ENCODE results near the gene NANOS3.
"Not testable (repeated sequence)": the region's sequence is repeated elsewhere in the genome, so short reads cannot be mapped to it uniquely, and the experiment has no call there.

Gene NANOS3

GRCh38 chr19:13914777-13915176 lies 37.8 kb downstream of the NANOS3 start:
- H3K36me3 ChIP-seq (ENCODE audit: control insufficient read depth, insufficient read depth, low read length): peaks cover 59% of the 10 kb centered on the region
- H3K9ac ChIP-seq (ENCODE audit: low read depth, low read length): no peak overlapping the region
- no peaks in the 10 kb centered on the region for H3K27me3 ChIP-seq (ENCODE audit: control insufficient read depth, insufficient read depth, low read length)
- H3K9me3 ChIP-seq (ENCODE audit: control insufficient read depth, insufficient read depth, low read length): no peaks in the 10 kb centered on the region
- no peak overlapping the region for H3K27ac ChIP-seq (ENCODE audit: low read depth, low read length)
- H3K4me1 ChIP-seq (ENCODE audit: control insufficient read depth, insufficient read depth, low read length): no peaks in the 10 kb centered on the region
- H3K4me3 ChIP-seq (ENCODE audit: low read depth, low read length): no peak overlapping the region

DNA sequence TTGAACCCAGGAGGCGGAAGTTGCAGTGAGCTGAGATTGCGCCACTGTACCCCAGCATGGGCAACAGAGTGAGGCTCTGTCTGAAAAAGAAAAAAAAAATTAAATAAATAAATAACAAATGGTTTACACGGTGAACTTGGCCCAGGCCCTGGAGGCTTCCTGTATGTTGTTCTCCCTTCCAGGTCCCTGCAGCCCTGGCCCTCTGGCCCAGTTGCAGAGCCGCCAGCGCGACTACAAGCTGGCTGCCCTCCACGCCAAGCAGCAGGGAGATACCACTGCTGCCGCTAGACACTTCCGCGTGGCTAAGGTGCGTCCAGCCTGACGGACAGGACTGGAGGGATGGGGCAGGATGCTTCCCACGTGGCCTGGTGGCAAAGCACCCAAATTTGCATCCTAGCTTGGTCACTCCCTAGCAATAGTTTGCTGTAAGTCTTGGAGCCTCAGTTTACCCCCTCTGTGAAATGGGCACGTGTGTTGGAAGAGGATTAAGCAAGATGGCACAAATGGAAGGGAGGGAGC lies 41.0 kb downstream of the NANOS3 start:
- Histone ChIP-seq H3K9ac (ENCODE audit: low read depth, low read length) (no peak overlapping the region), H3K27me3 (ENCODE audit: control insufficient read depth, insufficient read depth, low read length) (no peaks in the 10 kb centered on the region), H3K9me3 (ENCODE audit: control insufficient read depth, insufficient read depth, low read length) (peaks cover 5% of the 10 kb centered on the region; the same call in 1 of the 2 replicates), H3K27ac (ENCODE audit: low read depth, low read length) (no peak overlapping the region), H3K36me3 (ENCODE audit: control insufficient read depth, insufficient read depth, low read length) (peaks cover 70% of the 10 kb centered on the region), H3K4me1 (ENCODE audit: control insufficient read depth, insufficient read depth, low read length) (no peaks in the 10 kb centered on the region), H3K4me3 (ENCODE audit: low read depth, low read length) (no peak overlapping the region)

GRCh38 chr19:13918726-13919411 lies 41.9 kb downstream of the NANOS3 start:
- Histone ChIP-seq H3K4me1 (ENCODE audit: control insufficient read depth, insufficient read depth, low read length) (no peaks in the 10 kb centered on the region), H3K27ac (ENCODE audit: low read depth, low read length) (no peak overlapping the region), H3K27me3 (ENCODE audit: control insufficient read depth, insufficient read depth, low read length) (no peaks in the 10 kb centered on the region), H3K9me3 (ENCODE audit: control insufficient read depth, insufficient read depth, low read length) (peaks cover 5% of the 10 kb centered on the region; the same call in 1 of the 2 replicates), H3K9ac (ENCODE audit: low read depth, low read length) (no peak overlapping the region), H3K36me3 (ENCODE audit: control insufficient read depth, insufficient read depth, low read length) (peaks cover 71% of the 10 kb centered on the region), H3K4me3 (ENCODE audit: low read depth, low read length) (no peak overlapping the region)

GRCh38 chr19:13920524-13920923 lies 43.6 kb downstream of the NANOS3 start:
- peaks cover 69% of the 10 kb centered on the region for H3K36me3 ChIP-seq (ENCODE audit: control insufficient read depth, insufficient read depth, low read length)
- H3K4me3 ChIP-seq (ENCODE audit: low read depth, low read length): no peak overlapping the region
- H3K4me1 ChIP-seq (ENCODE audit: control insufficient read depth, insufficient read depth, low read length): no peaks in the 10 kb centered on the region

DNA sequence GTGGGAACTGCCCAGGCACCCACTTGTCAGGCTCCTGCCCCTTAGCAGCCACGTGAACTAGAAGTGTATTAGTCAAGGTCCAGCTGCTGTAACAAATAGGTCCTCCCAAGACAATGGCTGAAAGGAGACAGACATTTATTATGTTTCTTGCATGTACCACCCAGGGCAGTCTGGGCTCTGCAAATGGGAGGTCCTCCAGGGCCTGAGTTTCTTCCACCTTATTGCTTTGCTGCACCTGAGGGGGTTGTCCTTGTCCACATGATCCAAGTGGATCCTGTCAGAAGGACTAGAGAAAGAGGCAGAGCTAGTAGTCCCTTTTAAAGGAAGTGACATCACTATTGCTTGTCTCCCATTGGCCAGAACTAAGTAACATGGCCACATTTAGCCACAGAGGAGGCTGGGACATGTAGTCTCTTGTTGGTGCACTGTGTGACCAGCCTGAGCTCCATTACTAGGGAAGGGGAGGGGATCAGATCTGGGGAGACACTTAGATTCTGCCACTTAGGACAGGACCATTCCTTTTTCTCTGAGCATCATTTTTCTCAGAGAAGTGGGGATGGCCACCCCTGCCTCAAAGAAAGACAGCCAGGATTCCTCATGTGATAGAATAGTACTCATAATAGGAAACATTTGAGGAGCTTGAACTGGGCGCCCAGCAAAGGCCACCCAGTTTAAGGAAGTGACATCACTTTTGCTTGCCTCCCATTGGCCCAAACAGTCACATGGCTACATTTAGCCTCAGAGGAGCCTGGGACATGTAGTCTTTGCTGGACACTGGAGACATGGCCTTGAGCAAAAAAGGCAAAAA lies 44.2 kb downstream of the NANOS3 start:
- H3K27me3 ChIP-seq (ENCODE audit: control insufficient read depth, insufficient read depth, low read length): no peaks in the 10 kb centered on the region
- H3K36me3 ChIP-seq (ENCODE audit: control insufficient read depth, insufficient read depth, low read length): peaks cover 66% of the 10 kb centered on the region
- peaks cover 5% of the 10 kb centered on the region; the same call in 1 of the 2 replicates for H3K9me3 ChIP-seq (ENCODE audit: control insufficient read depth, insufficient read depth, low read length)
- no peak overlapping the region for H3K4me3 ChIP-seq (ENCODE audit: low read depth, low read length)
- H3K9ac ChIP-seq (ENCODE audit: low read depth, low read length): no peak overlapping the region
- no peaks in the 10 kb centered on the region for H3K4me1 ChIP-seq (ENCODE audit: control insufficient read depth, insufficient read depth, low read length)
- no peak overlapping the region for H3K27ac ChIP-seq (ENCODE audit: low read depth, low read length)

More at GRCh38 chr19:13920524-13920923, 43.6 kb downstream of the NANOS3 start:
- Histone ChIP-seq H3K27ac (ENCODE audit: low read depth, low read length) (no peak overlapping the region), H3K9ac (ENCODE audit: low read depth, low read length) (no peak overlapping the region), H3K27me3 (ENCODE audit: control insufficient read depth, insufficient read depth, low read length) (no peaks in the 10 kb centered on the region), H3K9me3 (ENCODE audit: control insufficient read depth, insufficient read depth, low read length) (peaks cover 5% of the 10 kb centered on the region; the same call in 1 of the 2 replicates)

DNA sequence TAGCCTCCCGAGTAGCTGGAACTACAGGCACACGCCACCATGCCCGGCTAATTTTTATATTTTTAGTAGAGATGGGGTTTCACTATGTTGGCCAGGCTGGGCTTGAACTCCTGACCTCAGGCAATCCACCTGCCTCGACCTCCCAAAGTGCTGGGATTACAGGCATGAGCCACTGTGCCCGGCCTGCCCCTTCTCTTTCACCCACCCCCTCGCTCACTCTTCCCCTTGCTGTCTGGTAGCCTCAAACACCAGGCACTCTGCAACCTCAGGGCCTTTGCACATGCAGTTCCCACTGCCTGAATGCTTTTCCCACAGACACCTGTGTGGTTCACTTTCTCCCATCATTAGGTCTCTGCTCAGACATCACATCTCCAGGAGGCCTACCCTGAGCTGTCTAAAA lies 45.2 kb downstream of the NANOS3 start:
- H3K27ac ChIP-seq (ENCODE audit: low read depth, low read length); H3K9me3 ChIP-seq (ENCODE audit: control insufficient read depth, insufficient read depth, low read length); H3K4me3 ChIP-seq (ENCODE audit: low read depth, low read length); H3K4me1 ChIP-seq (ENCODE audit: control insufficient read depth, insufficient read depth, low read length); H3K9ac ChIP-seq (ENCODE audit: low read depth, low read length); H3K27me3 ChIP-seq (ENCODE audit: control insufficient read depth, insufficient read depth, low read length): not testable (repeated sequence)
- peaks cover 67% of the 10 kb centered on the region for H3K36me3 ChIP-seq (ENCODE audit: control insufficient read depth, insufficient read depth, low read length)

GRCh38 chr19:13923194-13923987 lies 46.5 kb downstream of the NANOS3 start:
- H3K9ac ChIP-seq (ENCODE audit: low read depth, low read length): no peak overlapping the region
- H3K27me3 ChIP-seq (ENCODE audit: control insufficient read depth, insufficient read depth, low read length): no peaks in the 10 kb centered on the region
- H3K4me1 ChIP-seq (ENCODE audit: control insufficient read depth, insufficient read depth, low read length): no peaks in the 10 kb centered on the region
- H3K4me3 ChIP-seq (ENCODE audit: low read depth, low read length): no peak overlapping the region
- no peak overlapping the region for H3K27ac ChIP-seq (ENCODE audit: low read depth, low read length)
- H3K9me3 ChIP-seq (ENCODE audit: control insufficient read depth, insufficient read depth, low read length): peaks cover 5% of the 10 kb centered on the region; the same call in 1 of the 2 replicates
- peaks cover 72% of the 10 kb centered on the region for H3K36me3 ChIP-seq (ENCODE audit: control insufficient read depth, insufficient read depth, low read length)

GRCh38 chr19:13926010-13926409 lies 49.1 kb downstream of the NANOS3 start:
- no peak overlapping the region for H3K27ac ChIP-seq (ENCODE audit: low read depth, low read length)
- H3K4me1 ChIP-seq (ENCODE audit: control insufficient read depth, insufficient read depth, low read length): no peaks in the 10 kb centered on the region
- H3K36me3 ChIP-seq (ENCODE audit: control insufficient read depth, insufficient read depth, low read length): peaks cover 66% of the 10 kb centered on the region
- H3K27me3 ChIP-seq (ENCODE audit: control insufficient read depth, insufficient read depth, low read length): no peaks in the 10 kb centered on the region
- H3K4me3 ChIP-seq (ENCODE audit: low read depth, low read length): no peak overlapping the region
- no peak overlapping the region for H3K9ac ChIP-seq (ENCODE audit: low read depth, low read length)
- peaks cover 1% of the 10 kb centered on the region; the same call in 1 of the 2 replicates for H3K9me3 ChIP-seq (ENCODE audit: control insufficient read depth, insufficient read depth, low read length)

DNA sequence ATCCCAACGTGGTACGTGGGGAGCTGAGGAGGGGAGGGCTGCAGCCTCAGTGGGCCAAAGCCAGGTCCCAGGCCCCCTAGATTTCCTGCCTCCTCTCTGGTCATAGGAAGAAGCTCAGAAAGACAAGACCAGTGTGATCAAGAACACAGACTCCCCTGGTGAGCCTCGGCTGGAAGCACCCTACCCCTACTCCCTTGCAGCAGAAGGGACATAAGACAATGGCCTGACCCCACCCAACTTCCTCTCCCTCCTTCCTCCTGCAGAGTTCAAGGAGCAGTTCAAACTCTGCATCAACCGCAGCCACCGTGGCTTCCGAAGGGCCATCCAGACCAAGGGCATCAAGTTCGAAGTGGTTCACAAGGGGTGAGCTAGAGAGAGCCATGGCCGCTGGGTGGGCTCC lies 49.8 kb downstream of the NANOS3 start:
- no peaks in the 10 kb centered on the region for H3K27me3 ChIP-seq (ENCODE audit: control insufficient read depth, insufficient read depth, low read length)
- no peaks in the 10 kb centered on the region for H3K4me1 ChIP-seq (ENCODE audit: control insufficient read depth, insufficient read depth, low read length)
- no peak overlapping the region for H3K27ac ChIP-seq (ENCODE audit: low read depth, low read length)
- H3K4me3 ChIP-seq (ENCODE audit: low read depth, low read length): no peak overlapping the region
- H3K9ac ChIP-seq (ENCODE audit: low read depth, low read length): no peak overlapping the region
- peaks cover 60% of the 10 kb centered on the region for H3K36me3 ChIP-seq (ENCODE audit: control insufficient read depth, insufficient read depth, low read length)
- H3K9me3 ChIP-seq (ENCODE audit: control insufficient read depth, insufficient read depth, low read length): no peaks in the 10 kb centered on the region

DNA sequence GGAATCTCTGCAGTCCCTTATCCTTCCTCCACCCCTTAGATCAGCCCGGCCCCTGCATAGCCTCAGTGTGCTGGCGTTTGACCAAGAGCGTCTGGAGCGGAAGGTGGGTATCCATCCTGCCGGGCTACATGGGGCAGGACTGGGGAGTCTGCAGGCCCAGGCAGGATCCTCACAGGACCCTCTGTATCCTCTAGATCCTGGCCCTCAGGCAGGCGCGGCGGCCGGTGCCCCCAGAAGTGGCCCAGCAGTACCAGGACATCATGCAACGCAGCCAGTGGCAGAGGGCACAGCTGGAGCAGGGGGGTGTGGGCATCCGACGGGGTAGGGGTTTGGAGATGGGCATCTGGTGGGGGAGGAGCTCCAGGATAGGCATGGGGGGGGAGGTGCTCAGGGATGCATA lies 52.4 kb downstream of the NANOS3 start:
- Histone ChIP-seq H3K9me3 (ENCODE audit: control insufficient read depth, insufficient read depth, low read length) (no peaks in the 10 kb centered on the region), H3K4me1 (ENCODE audit: control insufficient read depth, insufficient read depth, low read length) (no peaks in the 10 kb centered on the region), H3K27me3 (ENCODE audit: control insufficient read depth, insufficient read depth, low read length) (no peaks in the 10 kb centered on the region), H3K36me3 (ENCODE audit: control insufficient read depth, insufficient read depth, low read length) (peaks cover 40% of the 10 kb centered on the region), H3K27ac (ENCODE audit: low read depth, low read length) (no peak overlapping the region), H3K9ac (ENCODE audit: low read depth, low read length) (no peak overlapping the region), H3K4me3 (ENCODE audit: low read depth, low read length) (no peak overlapping the region)

Data from HUES48 (cell line).